Fibroblast of lung (primary cell): ENCODE data around the gene NEK8. TPM values are rescaled to one million over a fixed set of nuclear protein-coding genes. Genes with fewer than 3 reads are reported as not detected.

Experiments
- DNase-seq, 2 donors: peaks; one replicate each; pipeline versions ENCODE4 v3.0.0 to v3.0.0-alpha.2; 2010; ENCODE audit warnings: low read depth in 2 of 2
- H2AFZ ChIP-seq: 2 replicates; pipeline ENCODE4 v1.5.1; 2012; ENCODE audit warnings: low read length, control low read depth, inconsistent platforms
- H3K27ac ChIP-seq: 2 replicates; pipeline ENCODE4 v1.5.1; 2011; ENCODE audit warnings: low read length, control low read depth; ENCODE audit not compliant: insufficient read depth
- H3K27me3 ChIP-seq: 2 replicates; pipeline ENCODE4 v1.5.1; 2011; ENCODE audit warnings: mild to moderate bottlenecking, low read length; ENCODE audit not compliant: control insufficient read depth, insufficient read depth
- H3K36me3 ChIP-seq: 2 replicates; pipeline ENCODE4 v1.5.1; 2011; ENCODE audit warnings: low read length; ENCODE audit not compliant: control insufficient read depth, insufficient read depth
- H3K4me1 ChIP-seq: 2 replicates; pipeline ENCODE4 v1.5.1; 2011; ENCODE audit warnings: low read length; ENCODE audit not compliant: control insufficient read depth, insufficient read depth; ENCODE audit errors: extremely low read depth
- H3K4me2 ChIP-seq: 2 replicates; pipeline ENCODE4 v1.5.1; 2011; ENCODE audit warnings: low read length, control low read depth; ENCODE audit not compliant: insufficient read depth; ENCODE audit errors: extremely low read depth
- H3K4me3 ChIP-seq, 4 experiments: fragments of 200-600 bp in 1 of 4; sonication (generic) in 1 of 4; replicated peaks in 1 of 4; 2 replicates each; pipeline ENCODE4 v1.5.1; 2011 to 2016; ENCODE audit warnings: low read length in 4 of 4, low read depth in 3 of 4, mild to moderate bottlenecking in 3 of 4, control low read depth in 2 of 4, inconsistent platforms in 1 of 4, mixed read lengths in 1 of 4; ENCODE audit not compliant: insufficient read depth in 1 of 4; ENCODE audit errors: control extremely low read depth in 1 of 4
- H3K79me2 ChIP-seq: 2 replicates; pipeline ENCODE4 v1.5.1; 2012; ENCODE audit warnings: mild to moderate bottlenecking, low read length, inconsistent platforms; ENCODE audit not compliant: control insufficient read depth, insufficient read depth
- H3K9ac ChIP-seq: 2 replicates; pipeline ENCODE4 v1.5.1; 2011; ENCODE audit warnings: mild to moderate bottlenecking, low read length, control low read depth; ENCODE audit not compliant: insufficient read depth
- H3K9me3 ChIP-seq: 2 replicates; pipeline ENCODE4 v1.5.1; 2012; ENCODE audit warnings: low read depth, low read length; ENCODE audit not compliant: control insufficient read depth, insufficient read depth
- H4K20me1 ChIP-seq: 2 replicates; pipeline ENCODE4 v1.5.1; 2011; ENCODE audit warnings: low read length; ENCODE audit not compliant: control insufficient read depth, insufficient read depth; ENCODE audit errors: extremely low read depth
- EZH2 ChIP-seq: IDR thresholded peaks from 2 replicates; pipeline ENCODE4 v1.5.1; 2012; ENCODE audit warnings: low read length, control low read depth, mild to moderate bottlenecking; ENCODE audit errors: missing control alignments
- polyA plus RNA-seq, 2 donors: library from polyadenylated mRNA; depleted of rRNA in 1 of 2; stranded (reverse) in 1 of 2; unstranded in 1 of 2; fragments of >200 nt; gene quantifications; 2 replicates each; pipeline ENCODE4 v1.2.1, GENCODE V29; 2011 to 2012; ENCODE audit warnings: missing spikeins in 1 of 2
- total RNA-seq: library from RNA; depleted of rRNA; stranded (reverse); fragments of >200 nt; gene quantifications from 2 replicates; pipeline ENCODE4 v1.2.1, GENCODE V29; 2014
- TF ChIP-seq, protein P1 (sequence below), 2 donors: IDR thresholded peaks in 1 of 2; conservative IDR thresholded peaks in 1 of 2; 1 replicate in 1 of 2; 2 replicates in 1 of 2; pipeline ENCODE4 v1.5.1; 2011 to 2012; ENCODE audit warnings: low read length in 2 of 2, control low read depth in 1 of 2, inconsistent platforms in 1 of 2, low read depth in 1 of 2, mild to moderate bottlenecking in 1 of 2

Gene NEK8
- total and polyA plus RNA-seq, 2 donors (not counting 1 experiment from before 2014, with no cell fraction given): 2.8 to 3.8 TPM

DNA sequence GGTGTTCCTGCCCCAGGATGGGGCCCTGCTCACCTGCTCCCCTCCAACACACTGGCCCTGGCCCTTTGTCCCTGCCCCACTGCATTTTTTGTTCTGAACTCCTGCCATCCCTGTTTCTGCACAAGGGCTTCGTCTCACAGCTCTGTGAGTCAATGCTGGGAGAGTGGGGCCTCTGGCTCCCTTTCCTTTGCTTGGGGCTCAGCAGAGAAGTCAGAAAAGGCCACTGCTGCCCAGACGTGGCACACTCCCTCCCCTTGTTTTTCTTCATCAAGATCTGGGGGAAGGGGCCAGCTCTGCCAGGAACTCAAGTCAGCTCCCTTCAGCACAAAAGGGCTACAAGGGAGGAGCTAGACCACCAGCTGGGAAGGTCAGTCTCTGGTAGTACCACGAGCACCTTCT, 25.8 kb upstream of the NEK8 start:
- H3K36me3 ChIP-seq: peaks cover 44% of the 10 kb centered on the region
- no peak for TF ChIP-seq EZH2
- TF ChIP-seq, protein P1, sequence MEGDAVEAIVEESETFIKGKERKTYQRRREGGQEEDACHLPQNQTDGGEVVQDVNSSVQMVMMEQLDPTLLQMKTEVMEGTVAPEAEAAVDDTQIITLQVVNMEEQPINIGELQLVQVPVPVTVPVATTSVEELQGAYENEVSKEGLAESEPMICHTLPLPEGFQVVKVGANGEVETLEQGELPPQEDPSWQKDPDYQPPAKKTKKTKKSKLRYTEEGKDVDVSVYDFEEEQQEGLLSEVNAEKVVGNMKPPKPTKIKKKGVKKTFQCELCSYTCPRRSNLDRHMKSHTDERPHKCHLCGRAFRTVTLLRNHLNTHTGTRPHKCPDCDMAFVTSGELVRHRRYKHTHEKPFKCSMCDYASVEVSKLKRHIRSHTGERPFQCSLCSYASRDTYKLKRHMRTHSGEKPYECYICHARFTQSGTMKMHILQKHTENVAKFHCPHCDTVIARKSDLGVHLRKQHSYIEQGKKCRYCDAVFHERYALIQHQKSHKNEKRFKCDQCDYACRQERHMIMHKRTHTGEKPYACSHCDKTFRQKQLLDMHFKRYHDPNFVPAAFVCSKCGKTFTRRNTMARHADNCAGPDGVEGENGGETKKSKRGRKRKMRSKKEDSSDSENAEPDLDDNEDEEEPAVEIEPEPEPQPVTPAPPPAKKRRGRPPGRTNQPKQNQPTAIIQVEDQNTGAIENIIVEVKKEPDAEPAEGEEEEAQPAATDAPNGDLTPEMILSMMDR (conservative IDR thresholded peaks at IDR 0.05 in 1 of 2, IDR thresholded peaks at IDR 0.05 in 1 of 2; ENCODE audit: low read depth in 1 of 2, low read length in 2 of 2): no peak

DNA sequence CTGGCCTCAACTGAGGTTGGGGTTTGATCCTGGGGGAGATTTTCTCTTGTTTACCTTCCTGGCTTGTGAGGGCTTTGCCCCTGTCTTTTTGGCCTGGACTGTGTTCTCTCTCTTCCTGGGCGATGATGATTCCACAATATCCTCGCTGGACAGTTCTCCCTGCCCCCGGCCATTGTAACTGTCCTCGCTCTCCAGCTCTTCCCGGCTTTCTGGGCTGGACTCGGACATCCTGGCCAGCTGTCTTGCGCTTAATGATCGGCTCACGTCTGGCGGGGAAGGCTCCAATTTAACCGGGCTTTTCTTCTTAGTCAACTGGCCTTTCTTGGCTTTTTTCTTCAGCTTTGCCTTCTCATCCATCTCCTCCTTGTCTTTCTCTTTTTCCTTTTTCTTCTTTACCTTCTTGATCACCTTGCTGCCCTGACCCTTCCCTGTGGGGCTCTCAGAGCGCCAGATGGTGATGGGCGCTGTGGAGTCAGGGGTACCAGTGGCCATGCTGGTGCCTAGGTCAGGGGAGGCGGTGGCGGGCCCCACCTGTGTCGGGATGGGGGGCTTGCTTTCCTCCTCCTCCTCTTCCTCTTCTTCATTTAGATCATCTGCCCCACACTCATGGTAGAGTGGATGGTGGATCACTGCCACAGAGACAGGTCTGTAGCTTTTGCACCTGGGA, 24.9 kb upstream of the NEK8 start:
- no peaks in the 10 kb centered on the region for H3K9me3 ChIP-seq
- H3K79me2 ChIP-seq: no peaks in the 10 kb centered on the region
- no peaks in the 10 kb centered on the region for H4K20me1 ChIP-seq
- no peak overlapping the region for H2AFZ ChIP-seq
- DNase-seq: no peak
- no peak for TF ChIP-seq EZH2
- TF ChIP-seq, protein P1 (conservative IDR thresholded peaks at IDR 0.05 in 1 of 2, IDR thresholded peaks at IDR 0.05 in 1 of 2; ENCODE audit: low read depth in 1 of 2, low read length in 2 of 2): no peak
- H3K27me3 ChIP-seq: no peaks in the 10 kb centered on the region
- H3K4me1 ChIP-seq: no peaks in the 10 kb centered on the region
- no peak overlapping the region for H3K9ac ChIP-seq
- H3K4me3 ChIP-seq: no peak overlapping the region
- H3K4me2 ChIP-seq: no peak overlapping the region
- no peak overlapping the region for H3K27ac ChIP-seq
- peaks cover 42% of the 10 kb centered on the region for H3K36me3 ChIP-seq

More for the DNA sequence above, 25.8 kb upstream of the NEK8 start:
- Histone ChIP-seq H3K4me2 (no peak overlapping the region), H3K27me3 (no peaks in the 10 kb centered on the region), H3K4me3 (no peak overlapping the region), H3K79me2 (no peaks in the 10 kb centered on the region), H3K9me3 (no peaks in the 10 kb centered on the region), H3K27ac (no peak overlapping the region), H2AFZ (no peak overlapping the region), H3K9ac (no peak overlapping the region), H4K20me1 (no peaks in the 10 kb centered on the region), H3K4me1 (no peaks in the 10 kb centered on the region)
- DNase-seq: no peak

DNA sequence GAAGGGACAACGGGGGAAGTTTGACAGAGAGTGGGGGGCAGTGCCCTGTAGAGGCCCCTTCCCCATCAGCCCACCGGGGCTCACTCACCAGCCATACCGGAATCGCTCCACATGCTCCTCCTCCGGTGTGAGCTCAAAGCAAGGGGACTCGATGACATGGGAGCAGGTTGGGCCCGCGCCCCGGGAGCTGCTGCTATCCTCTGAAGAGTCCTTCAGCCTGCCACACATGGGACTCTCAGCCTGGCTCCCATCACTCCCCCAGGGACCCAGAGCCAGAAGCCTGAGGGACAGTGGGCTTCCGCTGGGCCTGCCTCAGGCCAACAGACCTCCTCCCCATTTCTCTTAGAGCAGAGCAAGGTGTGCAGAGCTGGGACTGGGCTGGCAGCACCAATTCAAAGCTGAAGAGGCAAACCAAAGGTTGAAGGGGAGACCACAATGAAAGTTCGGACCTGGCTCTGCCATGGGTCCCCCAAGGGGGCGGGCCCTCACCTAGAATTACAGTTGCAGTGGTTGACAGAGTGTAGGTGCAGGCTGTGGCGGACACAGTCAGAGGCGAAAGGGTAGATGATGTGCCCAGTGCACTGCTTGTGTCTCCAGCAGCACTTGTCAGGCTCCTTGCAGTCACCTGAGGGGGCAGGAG, 24.2 kb upstream of the NEK8 start:
- Histone ChIP-seq H3K27me3 (no peaks in the 10 kb centered on the region), H3K9ac (no peak overlapping the region), H3K4me1 (no peaks in the 10 kb centered on the region), H3K27ac (no peak overlapping the region), H3K4me2 (no peak overlapping the region), H3K4me3 (no peak overlapping the region), H3K79me2 (no peaks in the 10 kb centered on the region), H3K36me3 (peaks cover 38% of the 10 kb centered on the region), H2AFZ (no peak overlapping the region), H4K20me1 (no peaks in the 10 kb centered on the region), H3K9me3 (no peaks in the 10 kb centered on the region)
- no peak for DNase-seq
- no peak for TF ChIP-seq EZH2
- TF ChIP-seq, protein P1 (conservative IDR thresholded peaks at IDR 0.05 in 1 of 2, IDR thresholded peaks at IDR 0.05 in 1 of 2; ENCODE audit: low read depth in 1 of 2, low read length in 2 of 2): no peak
